COLO668 (cell line): ENCODE measurements around the gene SIGLEC12.
"Not testable (repeated sequence)": the region's sequence is repeated elsewhere in the genome, so short reads cannot be mapped to it uniquely, and the experiment has no call there.

Source experiments
- DNase-seq: peaks from one replicate; lab custom pipeline; 2025; ENCODE audit not compliant: unreplicated experiment; lab: John Stamatoyannopoulos, UW

The SIGLEC12 gene

DNA sequence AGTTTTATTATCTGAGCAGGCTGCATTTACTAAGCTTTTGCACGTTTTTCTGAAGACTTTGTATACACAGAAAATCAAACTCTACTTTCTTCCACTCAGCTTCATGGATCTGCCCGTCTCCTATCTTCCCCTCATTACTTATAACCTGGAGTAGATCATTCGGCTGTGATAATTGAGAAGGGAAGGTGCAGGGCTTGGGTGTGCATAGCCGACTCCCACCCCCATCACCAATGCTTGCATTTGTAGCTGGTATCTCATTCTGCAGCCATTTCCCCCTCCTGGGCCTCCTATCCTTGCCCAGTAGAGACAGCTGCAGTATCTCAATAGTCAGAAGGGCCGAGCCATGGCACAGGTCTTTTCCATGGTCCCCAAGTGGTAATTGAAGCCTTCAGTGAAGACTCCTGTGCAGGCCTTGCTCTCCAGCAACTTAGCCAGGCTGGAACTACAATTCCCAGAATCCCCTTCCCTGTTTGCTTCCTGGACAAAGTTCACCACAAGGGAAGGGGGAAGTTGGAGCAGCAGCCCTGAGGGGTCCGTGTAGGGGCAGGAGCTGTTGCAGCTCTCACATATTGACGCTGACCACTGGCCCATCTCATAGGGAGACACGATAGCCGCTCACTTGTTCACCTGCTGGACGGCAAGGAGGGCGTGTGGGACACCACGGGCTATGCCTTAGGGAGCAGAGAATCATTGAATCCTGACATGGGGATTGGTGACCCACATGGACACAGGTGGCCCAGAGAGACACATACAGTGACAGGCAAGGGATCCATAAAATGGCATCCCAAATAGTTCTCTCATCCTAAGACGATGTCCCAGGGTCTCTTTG is 41.2 kb downstream of the SIGLEC12 start:
- no peak for DNase-seq

DNA sequence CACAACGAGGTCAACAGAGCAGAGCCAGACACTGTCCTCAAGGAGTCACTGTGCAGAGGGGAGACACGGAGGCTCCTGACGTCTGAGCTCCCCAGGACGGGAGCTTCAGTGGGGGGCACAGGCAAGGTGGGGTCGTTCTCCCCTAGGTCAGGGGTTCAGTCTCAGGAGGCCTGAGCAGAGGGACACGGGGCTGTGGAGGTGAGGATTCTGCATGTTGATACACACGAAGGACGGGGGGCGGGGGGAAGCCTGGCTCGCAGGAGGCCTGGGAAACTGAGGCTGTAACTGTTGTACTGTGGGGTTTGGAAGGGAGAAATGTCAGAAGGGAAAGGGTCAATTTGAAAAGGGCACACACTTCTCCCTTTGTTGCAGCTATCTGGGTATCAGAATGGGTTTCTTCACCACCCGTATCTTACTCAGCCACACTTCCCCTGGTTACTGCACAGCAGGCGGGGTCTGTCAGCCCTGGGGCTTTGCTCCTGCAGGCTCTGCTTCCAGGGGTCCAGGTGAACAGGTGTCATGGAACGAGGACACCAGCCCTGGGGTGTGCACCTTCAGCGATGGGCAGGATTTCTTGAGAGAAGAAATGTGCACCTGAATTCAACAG is 42.6 kb downstream of the SIGLEC12 start:
- DNase-seq = no peak

DNA sequence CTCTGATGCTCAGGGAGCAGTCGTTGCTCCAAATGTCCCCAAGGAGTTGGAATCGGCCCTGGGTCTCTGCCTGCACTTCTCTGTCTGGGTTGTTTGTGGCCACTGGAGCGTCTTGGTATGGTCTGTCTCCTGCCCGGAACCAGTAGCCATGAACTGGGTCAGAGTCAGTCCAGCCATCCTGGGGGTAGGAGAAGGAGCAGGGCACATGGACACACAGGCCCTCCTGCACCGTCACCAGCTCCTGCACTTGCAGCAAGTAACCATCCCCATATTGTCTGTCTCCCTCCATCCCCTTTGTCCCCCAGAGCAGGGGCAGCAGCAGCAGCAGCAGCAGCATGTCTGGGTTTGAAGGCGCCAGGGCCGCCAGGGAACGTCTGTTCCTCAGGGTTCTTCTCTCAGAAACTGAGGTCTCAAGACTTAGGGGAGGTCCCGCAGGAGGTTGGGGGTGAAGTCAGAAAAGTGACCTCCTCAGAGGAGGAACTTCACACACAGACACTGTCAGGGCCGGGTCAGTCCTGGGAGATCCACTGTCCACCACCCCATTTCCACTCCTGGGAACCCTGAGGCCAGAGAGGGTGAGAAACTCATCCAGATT is 43.5 kb downstream of the SIGLEC12 start, which contains the start of gene SIGLEC8:
SIGLEC8 (minus strand) TSS at position 404 of the 595 bp plus-strand sequence; CDS start at position 337, 67 bp downstream.
- DNase-seq = no peak

DNA sequence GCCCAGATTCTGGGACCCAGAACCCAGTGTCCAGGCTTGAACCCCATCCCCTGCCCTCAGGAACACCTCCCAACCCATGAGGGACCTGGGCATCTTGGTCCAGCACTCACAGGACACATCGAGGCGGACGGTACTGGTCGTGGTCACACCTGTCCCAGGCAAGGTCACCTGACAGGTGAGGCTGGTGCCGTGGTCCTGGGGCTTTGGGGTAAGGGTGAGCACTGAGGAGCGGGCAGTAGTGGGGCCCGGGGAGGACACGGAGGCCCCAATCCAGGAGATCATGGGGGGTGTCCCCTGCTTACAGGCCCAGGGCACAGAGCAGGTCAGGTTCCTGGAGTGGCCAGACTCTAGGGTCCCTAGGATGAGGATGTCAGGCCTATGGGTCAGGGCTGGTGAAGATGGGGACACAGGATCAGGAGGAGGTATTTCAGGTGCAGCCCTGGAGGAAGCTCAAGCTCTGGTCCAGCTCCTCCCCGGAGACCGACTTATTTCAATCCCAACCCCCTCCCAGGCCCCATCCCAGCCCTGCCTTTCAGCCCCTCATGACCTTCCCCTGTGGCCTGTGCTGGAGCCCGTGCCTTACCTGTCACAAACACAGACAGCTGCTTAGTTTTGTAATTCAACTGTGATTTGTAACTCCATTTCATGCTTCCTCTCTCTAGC is 44.1 kb downstream of the SIGLEC12 start:
- no peak for DNase-seq

DNA sequence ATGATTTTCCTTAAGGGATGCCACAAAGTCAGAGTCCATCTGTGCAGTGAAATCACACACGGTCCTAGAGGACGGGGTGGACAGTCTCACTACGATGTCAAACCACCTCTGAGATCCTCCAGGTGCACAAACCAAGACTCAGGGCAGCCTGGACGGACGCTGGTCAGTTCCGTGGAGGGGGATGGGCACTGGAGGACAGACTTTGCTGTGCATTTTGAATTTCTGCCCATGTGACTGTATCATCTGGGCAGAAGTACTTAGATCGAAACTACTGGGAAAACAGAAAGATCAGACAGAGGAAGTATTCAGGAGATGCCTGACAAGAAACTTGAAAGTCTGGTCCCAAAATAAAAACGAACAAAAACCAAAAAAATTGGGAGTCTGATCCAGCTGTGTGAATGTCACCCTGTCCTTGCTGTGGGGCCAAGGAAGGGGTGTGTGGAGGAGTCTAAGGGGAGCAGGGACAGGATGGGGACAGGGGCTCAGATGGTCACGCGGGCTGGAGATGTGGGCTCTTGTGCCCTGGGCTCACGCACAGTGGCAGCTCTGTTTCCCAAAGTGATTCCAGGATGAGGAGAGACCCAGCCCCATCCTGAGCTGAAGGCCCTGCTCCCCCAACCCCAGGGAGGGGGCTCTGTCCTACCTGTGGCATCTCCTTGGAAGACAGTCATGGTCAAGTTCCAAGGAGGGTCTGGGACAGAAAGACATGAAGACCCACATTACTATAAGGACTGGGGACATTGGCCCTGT is 44.9 kb downstream of the SIGLEC12 start:
- no peak for DNase-seq

DNA sequence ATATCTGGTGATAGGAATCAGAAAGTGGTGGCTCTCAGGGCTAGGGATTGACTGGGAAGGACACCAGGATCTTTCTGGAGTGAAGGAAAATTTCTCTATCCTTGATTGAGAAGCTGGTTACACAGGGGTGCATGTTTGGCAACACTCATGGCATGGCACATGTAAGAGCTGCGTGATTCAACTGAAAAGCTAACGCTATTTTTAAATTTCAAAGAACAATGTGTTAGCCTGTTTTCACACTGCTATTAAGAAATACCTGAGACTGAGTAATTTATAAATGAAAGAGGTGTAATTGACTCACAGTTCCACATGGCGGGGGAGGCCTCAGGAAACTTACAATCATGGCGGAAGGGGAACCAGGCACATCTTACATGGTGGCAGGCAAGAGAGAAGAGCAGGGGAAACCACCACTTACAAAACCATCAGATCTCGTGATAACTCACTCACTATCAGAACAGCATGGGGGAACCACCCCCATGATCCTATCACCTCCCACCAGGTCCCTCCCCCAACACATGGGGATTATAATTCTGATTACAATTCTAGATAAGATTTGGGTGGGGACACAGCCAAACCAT is 50.8 kb downstream of the SIGLEC12 start:
- no peak for DNase-seq

DNA sequence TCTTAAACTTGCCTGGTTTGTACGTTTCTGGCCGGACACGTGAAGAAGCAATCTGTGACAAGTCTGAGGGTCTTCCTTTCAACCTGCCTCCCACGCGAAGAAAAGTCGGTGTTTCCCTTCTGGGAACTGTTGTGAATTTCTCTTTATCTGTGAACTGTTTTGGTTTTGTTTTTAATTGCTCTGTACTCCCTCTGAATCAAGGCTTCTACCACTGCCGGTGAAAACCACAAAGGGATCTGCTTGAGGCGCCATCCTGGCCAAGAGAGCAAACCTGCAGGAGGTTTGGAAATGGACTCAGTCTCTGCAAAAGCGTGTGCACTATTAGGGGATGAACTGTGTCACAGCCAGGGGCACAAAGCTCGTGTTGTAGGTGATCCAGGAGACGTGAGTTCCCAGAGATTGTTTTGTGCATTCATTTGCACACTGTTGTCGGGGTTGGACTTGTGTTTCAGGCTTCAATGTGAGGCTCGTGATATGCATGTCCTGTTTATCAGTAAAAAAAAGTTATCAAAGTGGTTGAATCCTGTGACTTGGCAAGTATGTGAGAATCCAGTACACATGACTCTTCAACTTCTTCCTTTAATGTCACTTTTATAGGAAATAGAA is 53.1 kb downstream of the SIGLEC12 start:
- DNase-seq = no peak

DNA sequence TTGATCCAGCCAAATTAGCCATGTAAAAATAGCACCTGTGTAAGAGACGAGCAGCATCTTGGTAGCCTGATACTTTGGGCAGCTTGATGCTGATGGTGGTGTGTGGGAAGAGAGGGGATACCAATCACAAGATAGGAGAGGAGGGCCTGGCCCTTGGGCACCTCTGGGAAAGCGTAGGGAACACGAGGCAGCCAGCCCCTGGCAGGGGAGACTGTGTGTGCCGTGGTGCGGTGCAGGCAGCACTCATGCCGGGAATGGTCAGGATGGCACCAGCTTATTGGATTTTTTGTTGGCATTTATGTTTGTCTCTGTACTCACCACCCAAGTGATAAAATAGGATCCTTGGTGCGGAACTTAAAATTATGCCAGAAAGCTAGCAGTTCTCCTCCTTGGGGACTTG is 53.6 kb downstream of the SIGLEC12 start:
- DNase-seq = no peak

DNA sequence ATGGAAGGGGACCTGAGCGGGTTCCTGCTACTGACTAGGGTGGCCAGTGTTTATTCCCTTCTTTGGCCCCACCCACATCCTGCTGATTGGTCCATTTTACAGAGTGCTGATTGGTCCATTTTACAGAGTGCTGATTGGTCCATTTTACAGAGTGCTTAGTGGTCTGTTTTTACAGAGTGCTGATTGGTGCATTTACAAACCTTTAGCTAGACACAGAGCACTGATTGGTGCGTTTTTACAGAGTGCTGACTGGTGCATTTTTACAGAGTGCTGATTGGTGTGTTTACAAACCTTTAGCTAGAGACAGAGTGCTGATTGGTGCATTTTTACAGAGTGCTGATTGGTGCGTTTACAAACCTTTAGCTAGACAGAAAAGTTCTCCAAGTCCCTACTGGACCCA is 54.1 kb downstream of the SIGLEC12 start:
- not testable (repeated sequence) for DNase-seq

DNA sequence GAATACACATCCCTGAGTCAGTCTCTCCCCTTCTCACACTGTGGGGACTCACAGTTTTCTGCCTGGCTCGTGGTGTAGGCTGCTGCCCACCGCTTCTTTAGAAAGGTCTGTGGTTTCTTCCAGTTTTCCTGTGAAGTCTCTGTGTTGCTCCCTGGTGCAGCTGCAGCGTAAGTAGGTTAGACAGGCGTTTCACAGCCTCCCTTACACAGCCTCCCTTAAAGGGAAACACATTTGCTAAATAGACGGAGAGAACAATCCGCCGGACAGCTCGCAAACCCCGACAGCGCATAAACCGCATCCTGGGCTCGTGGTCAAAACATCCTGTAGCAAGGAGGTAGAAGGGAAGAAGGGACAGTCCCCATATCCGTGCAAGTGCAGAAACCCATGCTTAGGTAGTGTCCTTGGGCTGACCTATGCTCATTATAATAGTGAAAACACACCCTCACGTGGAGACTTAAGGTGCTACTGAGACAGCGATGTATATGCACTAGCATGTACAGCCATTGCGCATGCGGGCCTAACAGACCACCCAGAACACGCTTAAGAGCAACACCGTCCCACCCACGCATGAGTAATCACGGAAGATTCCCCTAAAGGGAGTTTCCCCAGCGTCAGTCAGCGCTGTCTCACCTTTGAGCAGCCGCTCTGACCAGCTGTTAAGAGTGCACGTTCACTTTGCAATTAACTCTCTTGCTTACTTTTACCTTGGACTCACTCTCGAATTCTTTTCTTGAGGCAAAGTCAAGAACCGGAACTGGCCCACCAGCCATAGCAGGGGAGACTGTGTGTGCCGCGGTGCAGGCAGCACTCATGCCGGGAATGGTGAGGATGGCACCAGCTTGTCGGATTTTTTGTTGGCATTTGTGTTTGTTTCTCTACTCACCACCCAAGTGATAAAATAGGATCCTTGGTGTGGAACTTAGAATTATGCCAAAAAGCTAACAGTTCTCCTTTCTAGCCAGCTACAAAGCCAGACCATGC is 59.9 kb downstream of the SIGLEC12 start:
- DNase-seq = no peak
